PC-3 (cell line): ENCODE measurements around the gene PFKFB2.

Experiments used
- EZH2 ChIP-seq: fragments of 300-600 bp; sonication (generic); IDR thresholded peaks from one replicate; pipeline ENCODE4 v1.6.1; 2017; ENCODE audit warnings: antibody characterized with exemption, mild to moderate bottlenecking, low read length; ENCODE audit not compliant: unreplicated experiment
- TF ChIP-seq, protein P1 (sequence below): fragments of 300-600 bp; sonication (generic); conservative IDR thresholded peaks from 2 replicates; pipeline ENCODE4 v1.5.1; 2017; ENCODE audit warnings: antibody characterized with exemption, low read depth, mild to moderate bottlenecking, low read length

DNA sequence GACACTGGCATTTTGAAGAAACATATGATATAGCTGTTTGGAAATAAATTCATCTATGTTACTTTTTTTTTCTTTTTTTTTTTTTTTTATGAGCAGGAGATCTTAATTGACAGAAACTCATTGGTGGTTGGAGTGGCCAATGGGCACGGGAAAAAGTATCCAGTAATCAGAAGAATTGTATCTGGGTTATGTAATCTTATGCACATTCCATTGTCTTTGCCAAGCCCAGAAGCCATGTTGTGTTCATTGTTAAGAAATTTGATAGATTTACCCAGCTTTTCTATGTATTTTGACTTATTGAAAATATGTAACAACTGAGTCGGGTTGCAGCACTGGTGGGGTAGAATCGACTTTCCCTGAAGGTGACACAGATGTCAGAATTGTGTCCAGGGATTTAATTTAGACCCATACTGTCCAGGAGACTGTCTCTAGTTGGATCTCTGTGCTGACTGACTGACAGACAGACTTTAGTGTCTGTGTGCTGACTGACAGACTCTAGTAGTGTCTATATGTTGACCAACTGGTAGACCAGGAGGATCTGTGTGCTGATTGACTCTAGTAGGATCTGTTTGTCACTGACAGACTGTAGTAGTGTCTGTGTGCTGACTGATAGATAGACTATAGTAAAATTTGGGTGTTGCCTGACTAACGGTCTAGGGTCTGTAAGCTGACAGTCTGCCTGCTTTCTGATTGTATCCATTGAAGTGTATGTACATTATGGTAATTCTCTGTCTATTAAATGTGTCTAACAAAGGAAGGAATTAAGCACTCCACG lies 23.3 kb downstream of the PFKFB2 start:
- TF ChIP-seq, protein P1, sequence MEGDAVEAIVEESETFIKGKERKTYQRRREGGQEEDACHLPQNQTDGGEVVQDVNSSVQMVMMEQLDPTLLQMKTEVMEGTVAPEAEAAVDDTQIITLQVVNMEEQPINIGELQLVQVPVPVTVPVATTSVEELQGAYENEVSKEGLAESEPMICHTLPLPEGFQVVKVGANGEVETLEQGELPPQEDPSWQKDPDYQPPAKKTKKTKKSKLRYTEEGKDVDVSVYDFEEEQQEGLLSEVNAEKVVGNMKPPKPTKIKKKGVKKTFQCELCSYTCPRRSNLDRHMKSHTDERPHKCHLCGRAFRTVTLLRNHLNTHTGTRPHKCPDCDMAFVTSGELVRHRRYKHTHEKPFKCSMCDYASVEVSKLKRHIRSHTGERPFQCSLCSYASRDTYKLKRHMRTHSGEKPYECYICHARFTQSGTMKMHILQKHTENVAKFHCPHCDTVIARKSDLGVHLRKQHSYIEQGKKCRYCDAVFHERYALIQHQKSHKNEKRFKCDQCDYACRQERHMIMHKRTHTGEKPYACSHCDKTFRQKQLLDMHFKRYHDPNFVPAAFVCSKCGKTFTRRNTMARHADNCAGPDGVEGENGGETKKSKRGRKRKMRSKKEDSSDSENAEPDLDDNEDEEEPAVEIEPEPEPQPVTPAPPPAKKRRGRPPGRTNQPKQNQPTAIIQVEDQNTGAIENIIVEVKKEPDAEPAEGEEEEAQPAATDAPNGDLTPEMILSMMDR, result no peak
- TF ChIP-seq EZH2, result no peak
